Stimulated activated CD4-positive, alpha-beta T cell treated with anti-CD3 and anti-CD28 coated beads, Interleukin-12 subunit alpha, Interleukin-12 subunit beta, amount 100 ng/mL, for 24 hours (primary cell): Measurements from ENCODE around the gene CANT1.

Experiments used
- DNase-seq, 2 experiments: peaks; one replicate each; pipeline ENCODE4 v3.0.0-alpha.2; 2020; ENCODE audit warnings: low read depth in 2 of 2

CANT1 gene

GRCh38 chr17:79008666-79009387 lies 737 bp downstream of the CANT1 start:
- no peak for DNase-seq

GRCh38 chr17:79007504-79008381 lies 1.8 kb downstream of the CANT1 start:
- DNase-seq = no peak

- no peak for DNase-seq
Measured at GRCh38 chr17:79006794-79007503, 2.6 kb downstream of the CANT1 start.

DNA sequence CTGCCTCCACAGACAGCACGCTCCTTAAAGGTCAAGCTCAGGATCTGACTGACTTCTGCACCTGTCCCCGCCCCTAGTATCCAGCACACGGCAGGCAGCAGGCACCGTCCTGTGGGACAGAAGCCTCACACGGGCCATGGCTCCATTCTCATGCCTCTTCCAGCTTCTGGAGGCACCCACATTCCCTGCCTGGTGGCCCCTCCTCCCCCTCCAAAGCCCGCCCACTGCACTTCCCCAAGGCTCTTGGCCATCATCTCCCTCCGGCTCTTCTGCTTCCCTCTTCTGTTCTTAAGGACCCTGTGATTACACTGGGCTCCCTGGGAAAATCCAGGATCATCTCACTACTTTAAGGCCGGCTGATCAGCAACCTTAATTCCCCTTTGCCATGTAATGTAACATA lies 3.5 kb downstream of the CANT1 start:
- no peak for DNase-seq

DNA sequence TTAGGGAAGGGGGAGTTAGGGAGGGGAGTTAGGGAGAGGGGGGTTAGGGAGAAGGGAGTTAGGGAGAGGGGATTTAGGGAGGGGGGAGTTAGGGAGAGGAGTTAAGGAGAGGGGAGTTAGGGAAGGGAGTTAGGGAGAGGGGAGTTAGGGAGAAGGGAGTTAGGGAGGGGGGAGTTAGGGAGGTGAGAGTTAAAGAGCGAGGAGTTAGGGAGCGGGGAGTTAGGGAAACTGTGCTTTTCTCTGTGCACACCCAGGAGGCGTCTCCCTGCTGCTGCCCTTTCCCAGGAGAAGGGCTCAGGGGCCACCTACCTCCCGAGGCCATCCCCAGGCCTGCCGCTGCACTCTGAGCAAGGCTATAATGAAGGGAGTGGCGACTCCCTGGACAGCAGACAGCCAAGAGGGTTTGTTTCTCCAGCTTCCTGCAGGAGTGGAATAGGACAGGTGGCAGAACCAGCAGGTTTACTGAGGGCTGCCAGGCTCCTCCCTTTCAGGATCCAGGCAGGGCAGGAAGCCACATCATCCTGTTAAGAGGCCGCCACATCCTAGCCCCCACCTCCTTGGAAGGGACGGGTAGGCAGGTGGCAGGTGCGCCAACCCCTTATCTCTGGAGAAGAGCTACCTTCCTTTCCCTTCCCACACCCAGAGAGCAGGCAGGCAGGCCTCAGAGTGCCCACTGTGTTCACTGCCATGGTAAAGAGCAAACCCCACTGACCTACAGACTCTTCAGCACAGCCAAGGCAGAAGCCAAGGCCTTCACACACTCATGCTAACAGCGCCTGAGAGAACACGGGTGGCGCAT lies 4.3 kb downstream of the CANT1 start:
- DNase-seq = no peak

GRCh38 chr17:79003661-79004411 lies 5.7 kb downstream of the CANT1 start:
- DNase-seq = no peak

GRCh38 chr17:79002796-79003593 lies 6.6 kb downstream of the CANT1 start:
- no peak for DNase-seq

GRCh38 chr17:79002291-79002690 lies 7.3 kb downstream of the CANT1 start:
- no peak for DNase-seq

- DNase-seq = no peak
Measured at GRCh38 chr17:79001190-79002020, 8.2 kb downstream of the CANT1 start.

DNA sequence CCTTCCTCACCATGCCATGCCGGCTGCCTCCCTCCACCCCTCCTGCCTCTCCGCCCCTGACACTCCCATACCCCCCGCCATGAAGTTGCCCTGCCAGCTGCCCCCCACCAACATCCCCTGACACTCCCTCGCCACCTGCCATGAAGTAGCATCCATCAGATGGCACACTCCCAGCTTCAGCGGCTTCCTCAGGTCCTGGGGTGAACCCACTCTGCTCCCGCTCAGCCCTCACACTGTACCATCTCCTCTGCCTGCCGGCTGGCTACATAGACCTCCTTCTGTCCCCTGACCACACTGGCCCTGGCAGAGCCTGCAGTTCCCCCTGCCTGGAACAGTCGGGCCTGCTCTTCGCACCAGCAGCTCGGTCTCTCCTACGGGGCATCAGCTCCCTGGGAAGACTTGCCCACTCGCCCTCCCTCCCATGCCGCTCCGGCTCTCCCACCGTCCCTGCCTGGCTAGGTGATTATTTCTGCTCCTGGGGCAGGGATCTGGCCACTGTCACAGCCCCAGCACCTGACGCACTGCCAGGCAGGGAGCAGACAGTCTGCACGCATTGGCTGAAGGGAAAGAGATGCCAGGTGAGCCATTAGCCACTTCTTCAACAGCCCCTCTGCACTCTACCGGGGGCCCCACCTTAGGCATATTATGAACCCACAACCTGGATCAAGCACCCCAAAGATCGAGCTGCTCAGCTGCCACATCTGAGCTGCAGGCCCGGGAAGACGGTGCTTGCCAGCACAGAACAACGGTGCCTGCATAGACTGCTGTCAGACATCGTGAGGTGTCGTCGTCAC lies 9.0 kb downstream of the CANT1 start:
- no peak for DNase-seq

DNA sequence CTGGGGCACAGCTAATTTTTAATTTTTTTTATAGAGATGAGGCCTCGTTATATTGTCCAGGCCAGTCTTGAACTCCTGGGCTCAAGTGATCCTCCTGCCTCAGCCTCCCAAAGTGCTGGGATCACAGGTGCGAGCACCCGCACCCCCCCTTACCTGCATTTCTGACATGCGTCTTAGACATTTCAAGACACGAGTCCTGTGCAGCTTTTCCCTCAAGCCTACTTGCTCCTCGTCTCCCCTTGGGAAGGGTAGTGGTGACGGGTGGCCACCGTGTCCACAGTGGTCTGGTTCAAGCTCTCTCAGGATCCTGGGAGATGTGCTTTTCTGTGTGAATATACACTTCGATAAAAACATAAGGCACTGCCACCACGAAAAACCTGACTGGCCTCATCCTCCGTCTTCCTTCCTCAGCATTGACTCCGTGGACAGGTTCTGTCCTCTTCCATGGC lies 9.6 kb downstream of the CANT1 start:
- no peak for DNase-seq

- no peak for DNase-seq
Measured at GRCh38 chr17:78999056-78999768, 10.4 kb downstream of the CANT1 start.

GRCh38 chr17:78998311-78999055 lies 11.1 kb downstream of the CANT1 start:
- no peak for DNase-seq

DNA sequence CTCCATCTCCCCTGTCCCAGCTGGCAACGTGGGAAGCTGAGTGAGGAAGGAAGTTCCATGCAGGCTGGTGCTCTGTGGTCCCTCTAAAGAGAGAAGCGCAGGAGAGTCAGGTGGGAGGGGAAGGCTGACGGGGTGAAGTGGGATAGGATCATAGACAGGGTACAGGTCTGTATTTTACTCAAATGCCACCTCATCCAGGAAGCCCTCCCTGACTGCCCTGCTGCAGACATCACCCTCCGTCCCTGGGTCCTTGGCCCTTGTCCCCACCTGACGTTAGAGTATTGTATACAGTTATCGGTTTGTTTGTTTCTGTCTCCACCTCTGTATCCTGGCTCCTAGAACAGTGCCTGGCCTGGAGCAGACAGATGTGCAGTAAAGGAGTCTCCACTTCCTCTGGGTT lies 11.7 kb downstream of the CANT1 start:
- DNase-seq = no peak

DNA sequence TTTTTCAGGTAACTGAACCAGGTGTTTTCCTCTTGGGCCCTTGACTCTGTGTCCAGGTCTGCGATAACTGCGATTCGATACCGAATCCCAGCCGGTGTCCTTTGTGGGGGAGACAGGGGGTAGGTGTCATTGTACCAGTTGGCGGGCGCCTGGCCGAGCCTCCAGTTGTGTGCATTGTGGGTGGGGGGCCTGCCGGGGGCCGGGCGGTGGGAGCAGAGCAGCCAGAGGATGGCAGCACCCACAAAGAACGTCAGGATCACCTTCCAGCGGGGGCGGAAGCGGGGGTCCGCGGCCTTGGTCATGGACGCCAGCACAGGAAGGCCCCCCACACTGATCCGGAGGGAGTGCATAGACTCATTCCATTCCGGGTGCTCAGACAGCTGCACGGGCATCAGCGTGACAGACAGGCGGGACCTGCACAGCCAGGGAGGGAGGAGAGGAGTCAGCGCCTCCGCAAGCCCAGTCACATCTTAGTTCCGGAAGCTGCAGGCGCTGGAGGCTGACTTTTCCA lies 12.3 kb downstream of the CANT1 start:
- DNase-seq = no peak

GRCh38 chr17:78996781-78997201 lies 12.8 kb downstream of the CANT1 start:
- DNase-seq = no peak
